GM10266 (cell line): ENCODE data around the gene MCF2L2.

Source experiments
- DNase-seq: peaks from one replicate; pipeline ENCODE4 v3.0.0; 2012; ENCODE audit errors: extremely low spot score
- TF ChIP-seq, protein P1 (sequence below): IDR thresholded peaks from 2 replicates; pipeline ENCODE4 v1.5.1; 2012; ENCODE audit warnings: mild to moderate bottlenecking, low read depth; ENCODE audit not compliant: control insufficient read depth, insufficient read depth; ENCODE audit errors: missing control alignments

MCF2L2 gene

DNA sequence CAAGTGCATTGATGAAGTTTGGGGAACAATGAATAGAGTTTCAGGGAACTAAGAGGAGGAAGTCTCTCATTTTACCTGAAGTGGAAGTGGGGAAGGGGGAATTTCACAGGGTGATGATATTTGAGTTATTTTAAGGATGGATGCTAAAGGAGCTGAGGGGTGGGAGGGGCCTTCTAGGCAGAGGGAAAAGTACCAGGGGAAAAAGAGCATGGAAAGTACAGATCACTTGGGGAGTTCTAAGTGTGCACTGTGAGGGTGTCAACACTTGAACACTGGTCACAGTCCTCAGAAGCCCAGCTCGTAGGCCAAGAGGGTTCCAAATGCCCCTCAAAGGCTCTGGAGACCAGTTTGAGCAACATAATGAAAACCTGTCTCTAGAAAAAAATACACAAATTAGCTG, 284.1 kb downstream of the MCF2L2 start:
- no peak for DNase-seq
- TF ChIP-seq, protein P1, sequence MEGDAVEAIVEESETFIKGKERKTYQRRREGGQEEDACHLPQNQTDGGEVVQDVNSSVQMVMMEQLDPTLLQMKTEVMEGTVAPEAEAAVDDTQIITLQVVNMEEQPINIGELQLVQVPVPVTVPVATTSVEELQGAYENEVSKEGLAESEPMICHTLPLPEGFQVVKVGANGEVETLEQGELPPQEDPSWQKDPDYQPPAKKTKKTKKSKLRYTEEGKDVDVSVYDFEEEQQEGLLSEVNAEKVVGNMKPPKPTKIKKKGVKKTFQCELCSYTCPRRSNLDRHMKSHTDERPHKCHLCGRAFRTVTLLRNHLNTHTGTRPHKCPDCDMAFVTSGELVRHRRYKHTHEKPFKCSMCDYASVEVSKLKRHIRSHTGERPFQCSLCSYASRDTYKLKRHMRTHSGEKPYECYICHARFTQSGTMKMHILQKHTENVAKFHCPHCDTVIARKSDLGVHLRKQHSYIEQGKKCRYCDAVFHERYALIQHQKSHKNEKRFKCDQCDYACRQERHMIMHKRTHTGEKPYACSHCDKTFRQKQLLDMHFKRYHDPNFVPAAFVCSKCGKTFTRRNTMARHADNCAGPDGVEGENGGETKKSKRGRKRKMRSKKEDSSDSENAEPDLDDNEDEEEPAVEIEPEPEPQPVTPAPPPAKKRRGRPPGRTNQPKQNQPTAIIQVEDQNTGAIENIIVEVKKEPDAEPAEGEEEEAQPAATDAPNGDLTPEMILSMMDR = no peak

DNA sequence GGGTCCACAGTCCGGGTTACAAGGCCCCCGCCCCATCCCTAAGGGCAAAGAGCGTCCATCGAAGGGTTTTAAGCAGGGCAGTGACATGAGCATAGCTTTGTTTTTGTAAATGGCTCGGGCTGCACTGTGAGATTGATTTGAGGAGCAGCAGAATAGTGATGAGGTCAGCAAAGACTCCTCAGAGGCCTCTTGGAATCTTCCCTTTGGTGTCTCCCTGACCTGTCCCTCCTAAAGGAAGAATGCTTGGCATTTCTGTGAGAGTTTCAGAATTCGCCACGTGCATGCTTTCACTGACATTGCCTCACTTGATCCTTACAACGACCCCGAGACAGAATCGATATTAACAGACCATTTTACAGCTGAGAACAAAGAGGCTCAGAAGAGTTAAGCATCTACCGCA, 286.2 kb downstream of the MCF2L2 start:
- TF ChIP-seq, protein P1 = no peak
- DNase-seq = no peak

DNA sequence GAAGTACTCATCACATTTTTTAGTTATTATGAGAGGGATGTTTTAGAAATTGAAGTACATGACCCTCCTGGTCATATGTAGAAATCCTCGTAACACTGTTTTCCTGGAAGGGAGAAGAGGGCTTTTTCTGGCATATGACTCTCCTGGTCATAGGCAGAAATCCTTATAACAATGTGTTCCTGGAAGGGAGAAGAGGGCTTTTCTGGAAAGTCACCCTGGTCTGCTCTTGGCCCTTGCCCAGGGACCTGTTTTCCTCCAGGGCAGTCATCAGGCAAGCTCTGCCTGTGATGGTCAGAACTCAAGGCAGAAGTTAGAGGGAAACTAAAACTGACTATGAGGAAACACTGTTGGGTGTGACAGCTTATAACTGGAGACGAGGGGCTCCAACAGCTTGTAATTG, 293.6 kb downstream of the MCF2L2 start:
- no peak for DNase-seq
- TF ChIP-seq, protein P1 = no peak

DNA sequence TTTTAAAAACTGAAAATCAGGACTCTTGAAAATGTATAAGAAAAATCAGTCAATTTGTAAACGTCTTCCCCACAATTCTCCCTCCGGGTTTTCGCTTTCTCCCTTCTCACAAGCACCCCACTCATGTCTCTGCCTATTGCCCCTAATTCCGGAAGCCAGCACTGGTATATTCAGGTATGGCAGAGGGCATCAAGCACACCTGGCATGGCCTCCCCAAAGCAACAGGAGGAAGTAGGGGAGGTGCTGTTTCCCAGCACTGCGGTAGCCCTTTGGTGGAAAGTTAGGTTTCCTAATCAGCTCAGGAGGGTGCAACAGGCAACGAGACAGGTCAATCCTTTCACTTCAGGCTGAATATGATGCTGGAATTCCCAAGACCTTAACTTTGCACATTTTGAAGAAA, 296.0 kb downstream of the MCF2L2 start:
- TF ChIP-seq, protein P1 = no peak
- DNase-seq = no peak

DNA sequence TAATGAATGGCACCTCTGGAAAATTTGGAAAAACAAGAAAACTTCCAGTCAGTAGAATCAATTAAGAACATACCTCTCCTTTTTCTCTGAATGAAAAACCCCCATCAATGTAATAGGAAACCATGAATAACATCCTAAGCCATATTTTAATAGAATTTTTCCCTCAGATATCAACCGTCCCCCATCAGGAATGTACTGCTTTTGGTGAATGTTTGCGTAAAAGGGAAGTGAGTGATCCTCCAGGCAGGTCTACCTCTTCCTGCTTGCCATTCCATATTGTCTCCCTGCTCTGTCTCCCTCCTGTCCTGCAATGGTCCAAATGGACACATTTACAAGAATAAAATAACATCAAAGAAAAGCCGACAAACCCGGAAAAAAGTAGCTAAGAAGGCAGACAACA, 296.7 kb downstream of the MCF2L2 start:
- no peak for DNase-seq
- TF ChIP-seq, protein P1 = no peak

DNA sequence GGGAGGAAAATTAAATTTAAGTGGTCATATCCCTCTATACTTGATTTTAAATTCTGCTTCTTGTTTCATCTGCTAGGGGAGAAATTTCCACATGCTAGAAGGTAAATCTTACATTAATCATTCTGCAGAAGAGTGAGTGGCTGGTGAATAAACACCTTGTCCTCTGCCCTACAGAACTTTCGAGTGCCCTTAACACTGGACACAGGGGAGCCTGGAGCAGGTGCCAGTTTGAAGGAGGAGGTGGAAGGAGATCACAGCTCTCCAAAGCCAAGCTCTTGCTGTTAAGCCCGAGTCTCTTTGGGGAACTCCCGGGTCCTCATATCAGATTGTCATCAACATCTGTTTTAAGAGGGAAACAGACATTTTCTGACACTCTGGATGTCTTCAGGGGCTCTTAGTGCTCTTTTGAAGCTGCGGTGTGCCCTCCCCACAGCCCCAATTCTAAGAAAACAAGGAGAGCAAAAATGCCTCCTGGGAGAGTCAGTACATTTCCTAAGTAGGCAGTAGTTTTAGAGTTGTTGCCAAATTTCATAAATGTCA, 297.2 kb downstream of the MCF2L2 start:
- TF ChIP-seq, protein P1 = no peak
- no peak for DNase-seq

DNA sequence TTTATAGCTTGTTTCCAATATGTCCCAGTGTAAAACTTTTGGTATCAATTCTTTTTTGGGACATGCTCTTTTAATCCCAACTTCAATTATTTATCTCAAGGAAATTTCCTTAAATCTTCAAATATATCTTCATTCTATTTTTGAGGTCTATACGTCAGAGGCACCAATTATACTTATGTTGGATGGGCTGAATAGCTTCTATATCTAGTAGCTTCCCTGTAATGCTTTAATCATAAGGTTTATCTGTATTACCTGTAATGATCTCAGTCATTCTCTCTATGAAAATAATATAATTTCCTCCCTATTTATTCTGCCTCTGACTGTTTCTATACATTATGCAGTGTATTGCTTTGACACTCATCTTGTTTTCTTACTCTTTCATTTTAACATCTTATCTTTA, 299.2 kb downstream of the MCF2L2 start:
- no peak for DNase-seq
- TF ChIP-seq, protein P1 = no peak

DNA sequence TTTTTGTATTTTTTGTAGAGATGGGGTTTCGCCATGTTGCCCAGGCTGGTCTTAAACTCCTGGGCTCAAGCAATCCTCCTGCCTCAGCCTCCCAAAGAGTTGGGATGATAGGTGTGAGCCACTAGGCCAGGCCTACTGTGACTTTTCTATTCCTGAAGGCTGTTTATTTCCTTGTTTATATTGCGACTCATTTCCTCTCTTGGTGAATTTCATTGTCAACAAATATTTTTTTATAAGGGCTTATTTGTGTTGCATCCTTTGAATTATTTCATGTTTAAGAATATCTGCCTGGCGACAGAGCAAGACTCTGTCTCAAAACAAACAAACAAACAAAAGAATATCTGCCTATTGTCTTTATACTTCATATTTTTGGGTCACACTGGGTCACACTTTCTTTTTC, 299.7 kb downstream of the MCF2L2 start:
- TF ChIP-seq, protein P1 = no peak
- DNase-seq = no peak
